Urothelium cell line (cell line): ENCODE data around the gene VAV1.

Experiments
- DNase-seq: peaks from one replicate; pipeline ENCODE4 v3.0.0; 2011; ENCODE audit warnings: low spot score, mixed read lengths
- FAIRE-seq: peaks from 2 replicates; lab custom pipeline; 2011; peaks lifted over from hg19 to GRCh38; lab: Jason Lieb, UNC

Gene VAV1

DNA sequence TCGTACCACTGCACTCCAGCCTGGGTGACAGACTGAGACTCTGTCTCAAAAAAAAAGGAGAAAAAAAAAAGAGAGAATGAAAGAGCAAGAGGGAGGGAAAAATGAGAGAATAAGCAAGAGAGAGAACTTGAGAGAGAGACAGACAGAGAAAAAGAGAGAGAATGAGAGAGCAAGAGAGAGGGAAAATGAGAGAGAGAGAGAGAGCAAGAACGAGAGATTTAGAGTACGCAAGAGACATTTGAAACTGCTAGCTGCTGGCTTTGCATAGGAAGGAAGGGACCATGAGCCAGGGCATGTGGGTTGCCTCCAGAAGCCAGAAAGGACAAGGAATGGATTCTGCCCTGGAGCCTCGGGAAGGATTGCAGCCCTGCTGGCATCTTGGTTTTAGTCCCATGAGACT lies 105.3 kb downstream of the VAV1 start:
- FAIRE-seq (no peak), DNase-seq (no peak)

DNA sequence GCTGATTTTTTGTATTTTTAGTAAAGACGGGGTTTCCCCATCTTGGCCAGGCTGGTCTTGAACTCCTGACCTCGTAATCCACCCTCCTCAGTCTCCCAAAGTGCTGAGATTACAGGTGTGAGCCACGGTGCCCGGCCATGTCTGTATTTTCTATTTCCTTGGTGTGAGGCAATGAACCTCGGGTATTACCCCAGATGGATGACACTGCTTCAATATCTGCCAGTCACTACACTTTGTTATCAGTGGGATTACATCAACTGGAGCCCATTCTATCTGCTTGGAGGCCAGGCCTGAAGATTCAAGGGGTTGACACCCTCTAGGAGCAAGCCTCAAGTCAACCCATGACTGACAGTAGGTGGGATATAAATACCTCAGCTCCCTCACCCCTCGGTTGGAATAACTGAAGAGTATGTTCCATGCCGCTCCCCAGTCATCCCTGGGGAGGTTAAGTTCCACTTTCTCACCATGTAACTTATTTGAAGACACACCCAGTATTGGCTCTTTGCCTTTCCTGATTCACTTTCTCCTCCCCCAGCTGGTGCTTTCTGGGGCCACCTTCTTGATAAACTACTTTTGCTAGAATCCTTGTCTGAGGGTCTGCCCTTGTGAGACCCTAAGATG lies 113.9 kb downstream of the VAV1 start:
- FAIRE-seq (no peak), DNase-seq (no peak)

GRCh38 chr19:6887316-6887715 lies 114.8 kb downstream of the VAV1 start, which contains the start of gene ADGRE1:
TSS of gene ADGRE1 (plus strand) at chr19:6887579. CDS start at chr19:6887609, 30 bp downstream.
- FAIRE-seq: no peak
- DNase-seq: no peak

DNA sequence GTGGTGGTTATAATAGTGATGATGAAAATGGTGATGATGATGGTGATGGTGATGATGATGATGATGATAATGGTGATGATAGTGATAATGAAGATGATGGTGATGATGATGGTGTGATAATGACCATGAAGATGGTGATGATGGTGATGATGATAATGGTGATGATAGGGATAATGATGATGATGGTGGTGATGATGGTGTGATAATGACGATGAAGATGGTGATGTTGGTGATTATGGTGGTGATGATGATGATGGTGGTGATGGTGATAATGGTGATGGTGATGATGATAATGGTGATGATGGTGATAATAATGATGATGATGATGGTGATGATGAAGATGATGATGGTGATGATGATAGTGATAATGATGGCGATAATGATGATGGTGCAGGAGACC lies 116.5 kb downstream of the VAV1 start:
- no peak for DNase-seq
- FAIRE-seq: peak; percentile 97

DNA sequence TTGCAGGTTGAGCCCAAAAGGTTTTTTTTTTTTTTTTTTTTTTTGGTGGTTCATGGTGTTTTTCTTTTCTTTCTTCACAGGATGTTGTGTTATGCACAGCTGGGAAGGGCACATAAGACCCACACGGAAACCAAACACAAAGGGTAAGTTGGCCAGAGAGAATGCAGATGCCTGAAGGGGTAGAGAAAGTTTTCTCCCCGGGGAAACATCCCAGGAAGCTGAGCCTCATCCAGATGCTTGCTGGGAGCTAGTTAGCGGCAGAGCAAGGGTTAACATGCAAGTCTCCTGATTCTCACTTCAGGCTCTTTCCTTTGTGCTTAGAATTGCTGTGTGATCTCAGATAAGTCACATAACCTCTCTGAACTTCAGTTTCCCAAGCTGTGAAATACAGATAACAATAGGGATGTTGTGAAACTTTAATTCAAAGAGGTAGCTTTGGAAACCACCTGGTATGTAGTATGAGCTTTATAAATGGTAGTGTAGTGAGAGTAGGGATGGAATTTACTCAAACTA lies 117.9 kb downstream of the VAV1 start:
- DNase-seq (no peak), FAIRE-seq (no peak)

- DNase-seq: no peak
- no peak for FAIRE-seq
Measured at GRCh38 chr19:6890938-6891337, 118.4 kb downstream of the VAV1 start.

DNA sequence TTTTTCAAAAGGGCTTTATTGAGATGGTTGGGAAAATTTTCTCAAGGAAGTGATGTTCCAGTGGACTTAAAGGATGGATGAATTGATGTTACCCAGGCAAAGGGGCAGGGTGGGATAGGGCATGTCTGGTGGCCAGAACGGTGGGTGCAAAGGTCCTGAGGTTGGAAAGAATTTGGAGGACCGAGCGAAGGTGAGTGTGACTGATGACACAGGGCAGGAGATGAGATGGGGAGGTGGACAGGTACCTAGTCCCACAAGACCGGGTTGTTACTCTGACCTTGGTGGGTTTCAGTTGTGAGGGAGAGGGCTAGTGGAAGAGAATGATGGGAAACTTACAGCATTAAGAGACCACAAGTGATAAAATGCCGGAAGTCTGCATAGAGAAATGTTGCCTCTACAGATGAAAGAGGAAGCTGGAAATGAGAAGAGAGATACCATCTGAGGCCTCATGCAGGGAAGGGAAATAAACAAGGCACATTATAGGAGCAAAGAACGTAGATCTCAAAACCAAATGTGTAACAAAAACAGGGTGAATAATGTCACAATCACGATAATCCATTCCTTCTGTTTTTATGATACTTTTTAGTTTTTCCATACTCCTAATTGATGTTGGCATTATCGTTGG lies 119.4 kb downstream of the VAV1 start:
- DNase-seq (no peak), FAIRE-seq (no peak)

- DNase-seq (no peak), FAIRE-seq (no peak)
Measured at GRCh38 chr19:6894313-6894712, 121.8 kb downstream of the VAV1 start.

GRCh38 chr19:6903446-6903845 lies 130.9 kb downstream of the VAV1 start:
- FAIRE-seq: no peak
- no peak for DNase-seq

GRCh38 chr19:6906559-6907060 lies 134.1 kb downstream of the VAV1 start:
- DNase-seq (no peak), FAIRE-seq (no peak)
